GM21619 (cell line): ENCODE data around the gene SMARCC1.
"Not testable (repeated sequence)": the region's sequence is repeated elsewhere in the genome, so short reads cannot be mapped to it uniquely, and the experiment has no call there.

ENCODE experiments used
- ATAC-seq: cut with Tn5 transposase; IDR thresholded peaks from one replicate; pipeline ENCODE4 v1.9.1; 2021; ENCODE audit not compliant: unreplicated experiment

The SMARCC1 gene

GRCh38 chr3:47781685-47782445 is at the start of gene SMARCC1:
Gene SMARCC1 (minus strand): TSS chr3:47781893. CDS start chr3:47781797, 96 bp downstream.
- ATAC-seq, result peak; percentile 72

GRCh38 chr3:47829482-47829881 is 47.8 kb upstream of the SMARCC1 start:
- ATAC-seq, result not testable (repeated sequence)

- ATAC-seq, result no peak
Observed at GRCh38 chr3:47825590-47825989, 43.9 kb upstream of the SMARCC1 start.

- ATAC-seq, result peak; percentile 80
Observed at GRCh38 chr3:47824541-47825473, 43.1 kb upstream of the SMARCC1 start.

GRCh38 chr3:47817609-47818008 is 35.9 kb upstream of the SMARCC1 start:
- no peak for ATAC-seq

- ATAC-seq, result no peak
Observed at GRCh38 chr3:47813551-47814177, 32.0 kb upstream of the SMARCC1 start.

- no peak for ATAC-seq
Observed at GRCh38 chr3:47804577-47804976, 22.9 kb upstream of the SMARCC1 start.

- ATAC-seq, result no peak
Observed at GRCh38 chr3:47803480-47804025, 21.9 kb upstream of the SMARCC1 start.

GRCh38 chr3:47802734-47803479 is 21.2 kb upstream of the SMARCC1 start, which contains the start of gene DHX30:
Gene DHX30 (plus strand): TSS chr3:47803138. CDS start chr3:47810684, 7,546 bp downstream.
- ATAC-seq, result peak; percentile 79

- no peak for ATAC-seq
Observed at GRCh38 chr3:47799733-47800132, 18.0 kb upstream of the SMARCC1 start.

GRCh38 chr3:47794544-47794943 is 12.9 kb upstream of the SMARCC1 start:
- ATAC-seq, result no peak

GRCh38 chr3:47792699-47793098 is 11.0 kb upstream of the SMARCC1 start:
- no peak for ATAC-seq

- ATAC-seq, result no peak
Observed at GRCh38 chr3:47791193-47791855, 9.6 kb upstream of the SMARCC1 start.

GRCh38 chr3:47783673-47784072 is 2.0 kb upstream of the SMARCC1 start:
- ATAC-seq, result no peak

GRCh38 chr3:47782446-47783308 is 984 bp upstream of the SMARCC1 start:
- ATAC-seq, result no peak

GRCh38 chr3:47780741-47781684 is 680 bp downstream of the SMARCC1 start:
- peak; percentile 28 for ATAC-seq

- no peak for ATAC-seq
Observed at GRCh38 chr3:47778746-47779145, 2.9 kb downstream of the SMARCC1 start.

GRCh38 chr3:47772788-47773187 is 8.9 kb downstream of the SMARCC1 start:
- ATAC-seq, result no peak
